Measurements from ENCODE around the gene UBE2R2. TPM values are rescaled to one million over a fixed set of nuclear protein-coding genes. Genes with fewer than 3 reads are reported as not detected.

UBE2R2 gene
- total and polyA plus RNA-seq, 2 of the 8 experiments (the other 6 are each of a cell fraction or from before 2014, with no cell fraction given): 19.4 to 42.1 TPM

- no peaks in the 10 kb centered on the region for H3K23me2 ChIP-seq (ENCODE audit: low read depth, low read length)
- H3K23ac ChIP-seq (ENCODE audit: insufficient read length): no peak overlapping the region
- H3K9me3 ChIP-seq (ENCODE audit: insufficient read depth in 2 of 2, low read depth in 1 of 2, low read length in 1 of 2): no peaks in the 10 kb centered on the region
- ChIA-PET CTCF (ENCODE audit: partially characterized antibody) (interaction anchor here (1.2 to 6.5 kb wide), 4 partner anchors 10 to 150 kb away, joined by 3 to 70 read pairs (median 32); no protein-coding TSS in a partner anchor), POLR2A (ENCODE audit: partially characterized antibody) (interaction anchor here (3.2 kb wide), 1 partner anchor 125 kb away, joined by 10 read pairs; the partner anchor contains the start of gene UBAP2)
- H4K5ac ChIP-seq (ENCODE audit: insufficient read length, low read depth, low read length): no peak overlapping the region
- H2AFZ ChIP-seq (ENCODE audit: low read length): no peak overlapping the region
- H3K9ac ChIP-seq (replicated peaks in 1 of 4; ENCODE audit: extremely low read depth in 1 of 4, low read depth in 3 of 4, low read length in 3 of 4): no peak overlapping the region
- no peak for DNase-seq (ENCODE audit: low read depth in 1 of 2, low spot score in 2 of 2)
- no peak overlapping the region for H3K4ac ChIP-seq (replicated peaks; ENCODE audit: insufficient read length, low read depth, low read length)
- no peaks in the 10 kb centered on the region for H3K79me2 ChIP-seq (ENCODE audit: control insufficient read depth in 1 of 2, insufficient read depth in 2 of 2, low read length in 2 of 2)
- TF ChIP-seq TAF1 (IDR thresholded peaks at IDR 0.05; ENCODE audit: low read depth, low read length): no peak
- TF ChIP-seq POLR2A (IDR thresholded peaks at IDR 0.05; ENCODE audit: control extremely low read depth in 1 of 2, low read depth in 2 of 2, low read length in 2 of 2): no peak
- TF ChIP-seq HDAC6 (IDR thresholded peaks at IDR 0.05; ENCODE audit: low read depth, low read length): no peak
- no peak for TF ChIP-seq YY1 (IDR thresholded peaks at IDR 0.05; ENCODE audit: low read depth, low read length)
- peaks cover 52 to 84% (median 68%) of the 10 kb centered on the region in 4 experiments for H3K36me3 ChIP-seq (ENCODE audit: control insufficient read depth in 2 of 4, insufficient read depth in 4 of 4, low read length in 3 of 4)
- FAIRE-seq: no peak
- H3K27me3 ChIP-seq (replicated peaks in 1 of 4; ENCODE audit: control insufficient read depth in 3 of 4, extremely low read depth in 1 of 4, insufficient read depth in 3 of 4, low read length in 3 of 4): no peaks in the 10 kb centered on the region
- peaks cover 0 to 4% (median under 1%) of the 10 kb centered on the region in 4 experiments; a peak in 2 of 7 replicates for H3K4me1 ChIP-seq (replicated peaks in 1 of 4; ENCODE audit: control insufficient read depth in 3 of 4, insufficient read depth in 4 of 4, low read length in 3 of 4)
- H2BK12ac ChIP-seq (ENCODE audit: low read depth, low read length): no peak overlapping the region
- H3K4me2 ChIP-seq (ENCODE audit: insufficient read depth in 1 of 2, low read depth in 2 of 2, low read length in 2 of 2): no peak overlapping the region
- H3K18ac ChIP-seq (ENCODE audit: extremely low read depth, low read length): no peak overlapping the region
- H4K91ac ChIP-seq (replicated peaks; ENCODE audit: insufficient read length, low read length): no peak overlapping the region
- H2BK20ac ChIP-seq (ENCODE audit: low read length): no peak overlapping the region
- H2AK5ac ChIP-seq (ENCODE audit: low read depth, low read length): no peak overlapping the region
- no peaks in the 10 kb centered on the region for H3K79me1 ChIP-seq (ENCODE audit: low read depth, low read length)
- H3K4me3 ChIP-seq (ENCODE audit: extremely low read depth in 1 of 4, insufficient read depth in 2 of 4, low read depth in 3 of 4, low read length in 4 of 4): no peak overlapping the region
- peaks cover 2 to 5% of the 10 kb centered on the region in 2 experiments for H4K20me1 ChIP-seq (replicated peaks in 1 of 2; ENCODE audit: control insufficient read depth in 1 of 2, insufficient read depth in 2 of 2, low read length in 2 of 2)
- H4K8ac ChIP-seq (ENCODE audit: extremely low read depth, insufficient read depth, low read length): no peak overlapping the region
- no peak overlapping the region for H3K14ac ChIP-seq (ENCODE audit: insufficient read length)
- H3K56ac ChIP-seq (replicated peaks; ENCODE audit: insufficient read length, low read depth, low read length): no peak overlapping the region
- 97% methylated on average over 4 of the region's 4 CpGs; no CpG with 5 or more reads in 1 of the 2 experiments for WGBS, 2 experiments (ENCODE audit: extremely low coverage in 1 of 2, insufficient coverage in 1 of 2, insufficient read length in 1 of 2, insufficient replicate concordance in 2 of 2, low coverage in 1 of 2, low lambda C conversion rate in 2 of 2, missing lambda C conversion rate in 1 of 2)
- H2BK5ac ChIP-seq (ENCODE audit: low read depth, low read length): no peak overlapping the region
- no peak overlapping the region for H2BK120ac ChIP-seq (replicated peaks; ENCODE audit: low read depth, low read length)
- H3K27ac ChIP-seq (ENCODE audit: low read depth, low read length): no peak overlapping the region
- no peak overlapping the region for H2BK15ac ChIP-seq (ENCODE audit: low read length)
Measured at GRCh38 chr9:33923079-33923478, 106.1 kb downstream of the UBE2R2 start.
